ENCODE results near the gene MRPS27. TPM values are rescaled to one million over a fixed set of nuclear protein-coding genes. Genes with fewer than 3 reads are reported as not detected.

The MRPS27 gene
- total and polyA plus RNA-seq, 9 of the 15 experiments (the other 6 are each of a cell fraction or from before 2014, with no cell fraction given): 73.6 to 144 (median 106) TPM

DNA sequence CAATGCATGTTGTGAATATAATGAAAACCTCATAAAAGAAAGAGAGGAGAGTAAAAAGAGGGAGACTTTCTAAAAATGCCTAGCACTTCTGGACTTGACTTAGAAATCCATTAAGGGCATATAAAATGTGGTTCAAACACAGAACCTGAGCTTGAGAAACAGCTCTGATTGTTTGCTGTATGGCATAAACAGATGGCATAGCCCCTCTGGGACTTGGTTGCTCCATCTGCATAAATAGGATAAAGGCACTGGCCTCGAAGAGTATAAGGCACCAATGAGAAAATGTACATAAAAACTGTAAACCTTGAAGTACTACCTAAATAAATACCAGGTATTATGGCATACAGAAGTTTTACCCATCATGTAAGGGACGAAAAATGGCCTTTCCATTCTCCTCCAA is 23.8 kb downstream of the MRPS27 start:
- no peaks in the 10 kb centered on the region for H4K20me1 ChIP-seq (replicated peaks; ENCODE audit: control insufficient read depth, insufficient read depth, low read length)
- BruUV-seq (replicated peaks): no TSS peak
- ATAC-seq (no peak), FAIRE-seq (no peak), DNase-seq (ENCODE audit: extremely low read depth in 1 of 4, low spot score in 3 of 4) (no peak)
- ChIA-PET CTCF (ENCODE audit: low intra/inter-chr PET ratio) (no interaction called here), POLR2A (interaction anchor here (0.6 kb wide), 1 partner anchor 24 kb away, joined by 3 read pairs; the partner anchor contains the start of gene MRPS27)
- H3K27me3 ChIP-seq (ENCODE audit: control insufficient read depth in 2 of 2, insufficient read depth in 2 of 2, low read length in 2 of 2): no peaks in the 10 kb centered on the region
- WGBS (ENCODE audit: insufficient coverage, low coverage, missing lambda C conversion rate): 100% methylated on average over 2 of the region's 2 CpGs
- peaks cover 38% of the 10 kb centered on the region for H3K79me2 ChIP-seq (ENCODE audit: control insufficient read depth, insufficient read depth, low read length)
- no peak overlapping the region for H3K9ac ChIP-seq (ENCODE audit: insufficient read depth in 1 of 2, low read depth in 2 of 2, low read length in 2 of 2)
- in situ Hi-C loops (cut with MboI) (no loop called here), intact Hi-C loops (cut with micrococcal nuclease) (no loop called here)
- H3K9me1 ChIP-seq (ENCODE audit: control insufficient read depth, insufficient read depth, low read length): no peaks in the 10 kb centered on the region
- H3K4me3 ChIP-seq: no peak overlapping the region
- H3K27ac ChIP-seq (ENCODE audit: extremely low read depth, low read depth, low read length): no peak overlapping the region
- no peaks in the 10 kb centered on the region for H3K9me3 ChIP-seq (replicated peaks; ENCODE audit: control insufficient read depth, insufficient read depth, low read depth, low read length)
- H3K36me3 ChIP-seq (ENCODE audit: control insufficient read depth, insufficient read depth, low read length): peaks cover 77% of the 10 kb centered on the region
- no peak overlapping the region for H2AFZ ChIP-seq (ENCODE audit: low read depth, low read length)
- peaks cover 3 to 11% of the 10 kb centered on the region in 2 experiments; a peak in 3 of 5 replicates for H3K4me1 ChIP-seq (replicated peaks in 1 of 2; ENCODE audit: control insufficient read depth in 2 of 2, insufficient read depth in 2 of 2, low read length in 2 of 2)
- no peak overlapping the region for H3K4me2 ChIP-seq (ENCODE audit: insufficient read depth, low read length)
- TF ChIP-seq RAD51 (IDR thresholded peaks at IDR 0.05; ENCODE audit: borderline replicate concordance, low read depth): no peak
- no peak for TF ChIP-seq NR4A1 (CRISPR knock-in tag; IDR thresholded peaks at IDR 0.05)
- no peak for TF ChIP-seq NR4A1 (tag; IDR thresholded peaks at IDR 0.05)
- TF ChIP-seq, protein P1, sequence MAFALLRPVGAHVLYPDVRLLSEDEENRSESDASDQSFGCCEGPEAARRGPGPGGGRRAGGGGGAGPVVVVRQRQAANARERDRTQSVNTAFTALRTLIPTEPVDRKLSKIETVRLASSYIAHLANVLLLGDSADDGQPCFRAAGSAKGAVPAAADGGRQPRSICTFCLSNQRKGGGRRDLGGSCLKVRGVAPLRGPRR (CRISPR knock-in tag; IDR thresholded peaks at IDR 0.05): no peak
- TF ChIP-seq, protein P2, sequence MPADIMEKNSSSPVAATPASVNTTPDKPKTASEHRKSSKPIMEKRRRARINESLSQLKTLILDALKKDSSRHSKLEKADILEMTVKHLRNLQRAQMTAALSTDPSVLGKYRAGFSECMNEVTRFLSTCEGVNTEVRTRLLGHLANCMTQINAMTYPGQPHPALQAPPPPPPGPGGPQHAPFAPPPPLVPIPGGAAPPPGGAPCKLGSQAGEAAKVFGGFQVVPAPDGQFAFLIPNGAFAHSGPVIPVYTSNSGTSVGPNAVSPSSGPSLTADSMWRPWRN (IDR thresholded peaks at IDR 0.05; ENCODE audit: low read depth): no peak
- no peak for TF ChIP-seq ZBTB17 (CRISPR knock-in tag; IDR thresholded peaks at IDR 0.05)
- TF ChIP-seq, protein P3, sequence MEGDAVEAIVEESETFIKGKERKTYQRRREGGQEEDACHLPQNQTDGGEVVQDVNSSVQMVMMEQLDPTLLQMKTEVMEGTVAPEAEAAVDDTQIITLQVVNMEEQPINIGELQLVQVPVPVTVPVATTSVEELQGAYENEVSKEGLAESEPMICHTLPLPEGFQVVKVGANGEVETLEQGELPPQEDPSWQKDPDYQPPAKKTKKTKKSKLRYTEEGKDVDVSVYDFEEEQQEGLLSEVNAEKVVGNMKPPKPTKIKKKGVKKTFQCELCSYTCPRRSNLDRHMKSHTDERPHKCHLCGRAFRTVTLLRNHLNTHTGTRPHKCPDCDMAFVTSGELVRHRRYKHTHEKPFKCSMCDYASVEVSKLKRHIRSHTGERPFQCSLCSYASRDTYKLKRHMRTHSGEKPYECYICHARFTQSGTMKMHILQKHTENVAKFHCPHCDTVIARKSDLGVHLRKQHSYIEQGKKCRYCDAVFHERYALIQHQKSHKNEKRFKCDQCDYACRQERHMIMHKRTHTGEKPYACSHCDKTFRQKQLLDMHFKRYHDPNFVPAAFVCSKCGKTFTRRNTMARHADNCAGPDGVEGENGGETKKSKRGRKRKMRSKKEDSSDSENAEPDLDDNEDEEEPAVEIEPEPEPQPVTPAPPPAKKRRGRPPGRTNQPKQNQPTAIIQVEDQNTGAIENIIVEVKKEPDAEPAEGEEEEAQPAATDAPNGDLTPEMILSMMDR (IDR thresholded peaks at IDR 0.05 in 2 of 3, conservative IDR thresholded peaks at IDR 0.05 in 1 of 3; ENCODE audit: insufficient read depth in 2 of 3, low read depth in 1 of 3, low read length in 3 of 3): no peak
- TF ChIP-seq TAF9B (IDR thresholded peaks at IDR 0.05; ENCODE audit: partially characterized antibody): no peak
- TF ChIP-seq BHLHE40 (IDR thresholded peaks at IDR 0.05; ENCODE audit: low read length): no peak
- no peak for TF ChIP-seq NFIC (IDR thresholded peaks at IDR 0.05)
- TF ChIP-seq NFXL1 (CRISPR knock-in tag; IDR thresholded peaks at IDR 0.05): no peak
- TF ChIP-seq SMAD3 (CRISPR knock-in tag; conservative IDR thresholded peaks at IDR 0.05): no peak
